Measurements from ENCODE around the gene NKAIN1.

GRCh38 chr1:31234123-31234708, 5.5 kb downstream of the NKAIN1 start:
- TF ChIP-seq EZH2phosphoT487 (IDR thresholded peaks at IDR 0.05; ENCODE audit: borderline replicate concordance) (no peak), ATF3 (IDR thresholded peaks at IDR 0.05) (no peak), CEBPB (IDR thresholded peaks at IDR 0.05; ENCODE audit: low read depth) (no peak), RAD21 (IDR thresholded peaks at IDR 0.05; ENCODE audit: low read depth) (no peak), CTCF (IDR thresholded peaks at IDR 0.05 in 2 of 3, conservative IDR thresholded peaks at IDR 0.05 in 1 of 3; ENCODE audit: borderline replicate concordance in 1 of 3, insufficient read depth in 1 of 3, low read depth in 2 of 3, low read length in 2 of 3) (no peak), YY1 (IDR thresholded peaks at IDR 0.05; ENCODE audit: extremely low read depth, insufficient replicate concordance, low read depth, low read length) (no peak), SP1 (IDR thresholded peaks at IDR 0.05; ENCODE audit: low read depth) (no peak), SRF (IDR thresholded peaks at IDR 0.05; ENCODE audit: low read depth) (no peak), POLR2A (IDR thresholded peaks at IDR 0.05; ENCODE audit: borderline replicate concordance, extremely low read depth, insufficient read depth, insufficient read length) (no peak), MAX (IDR thresholded peaks at IDR 0.05) (no peak), EZH2 (IDR thresholded peaks at IDR 0.05) (no peak)
